ENCODE measurements around the gene NAGS. TPM values are rescaled to one million over a fixed set of nuclear protein-coding genes. Genes with fewer than 3 reads are reported as not detected.

NAGS gene
- total RNA-seq, 1 experiment from 2014 or later, result 3.7 TPM

GRCh38 chr17:43999024-43999423 lies 5.4 kb upstream of the NAGS start:
- H3K79me1 ChIP-seq (ENCODE audit: insufficient read depth, low read depth, low read length, poor library complexity, severe bottlenecking), result no peaks in the 10 kb centered on the region
- H4K91ac ChIP-seq (ENCODE audit: insufficient read length, low read depth, low read length), result no peak overlapping the region
- H3K4me1 ChIP-seq (ENCODE audit: insufficient read depth, low read length), result no peaks in the 10 kb centered on the region
- no peaks in the 10 kb centered on the region for H3K27me3 ChIP-seq (ENCODE audit: insufficient read depth, low read length)
- Mint-ChIP-seq H3K4me3 (no peak overlapping the region), H3K9me3 (no peaks in the 10 kb centered on the region), H3K27ac (no peak overlapping the region), H3K4me1 (peaks cover 3 to 12% of the 10 kb centered on the region in 2 experiments; a peak in 3 of 4 replicates), H3K27me3 (ENCODE audit: low read depth) (peaks cover 32% of the 10 kb centered on the region), H3K36me3 (ENCODE audit: insufficient read depth in 1 of 3, low read depth in 3 of 3) (no peaks in the 10 kb centered on the region)
- no peak overlapping the region for H2AK5ac ChIP-seq (ENCODE audit: insufficient read length, low read length)
- H3K9me3 ChIP-seq (ENCODE audit: control insufficient read depth, low read depth, low read length), result no peaks in the 10 kb centered on the region
- no peak overlapping the region for H3K23ac ChIP-seq (ENCODE audit: insufficient read length, low read depth, low read length)
- H3K23me2 ChIP-seq (ENCODE audit: insufficient read length, low read depth, low read length, poor library complexity, severe bottlenecking), result peaks cover 6% of the 10 kb centered on the region
- H4K8ac ChIP-seq (replicated peaks; ENCODE audit: insufficient read length, low read depth, low read length), result no peak overlapping the region
- no peak for TF ChIP-seq CTCF (conservative IDR thresholded peaks at IDR 0.05)
- H2BK12ac ChIP-seq (ENCODE audit: insufficient read length, low read depth, low read length), result no peak overlapping the region
- no peak overlapping the region for H3K27ac ChIP-seq (ENCODE audit: insufficient read length, low read depth, low read length)
- no peak overlapping the region for H2BK5ac ChIP-seq (ENCODE audit: insufficient read length, low read length)
- no peak overlapping the region for H3K14ac ChIP-seq (ENCODE audit: insufficient read depth, low read length)
- no peak overlapping the region for H2BK20ac ChIP-seq (ENCODE audit: low read depth, low read length, poor library complexity, severe bottlenecking)
- no peak overlapping the region for H3K4me2 ChIP-seq (ENCODE audit: insufficient read depth, insufficient read length, low read length)
- H2BK120ac ChIP-seq (ENCODE audit: low read depth, low read length, poor library complexity, severe bottlenecking), result no peak overlapping the region
- no peak overlapping the region for H3T11ph ChIP-seq (ENCODE audit: low read length)
- no peak overlapping the region for H2AFZ ChIP-seq (ENCODE audit: low read length)
- H4K5ac ChIP-seq (ENCODE audit: insufficient read length, low read depth, low read length), result no peak overlapping the region
- no peaks in the 10 kb centered on the region for H4K20me1 ChIP-seq (ENCODE audit: control insufficient read depth, insufficient read depth, insufficient read length)
- no peak overlapping the region for H3K4ac ChIP-seq (ENCODE audit: low read depth, low read length)
- H3K18ac ChIP-seq (ENCODE audit: insufficient read length, low read depth, low read length), result no peak overlapping the region
- no peak overlapping the region for H2BK15ac ChIP-seq (ENCODE audit: low read depth, low read length)
- WGBS (ENCODE audit: extremely low coverage, insufficient read length, low lambda C conversion rate), result no CpG with 5 or more reads among the region's 4 CpGs
- no peak for DNase-seq
- H3K9ac ChIP-seq (ENCODE audit: extremely low read depth, insufficient read length, low read length), result no peak overlapping the region
- no peak overlapping the region for H3K56ac ChIP-seq (ENCODE audit: insufficient read length, low read depth, low read length)
- H3K79me2 ChIP-seq (ENCODE audit: insufficient read depth, low read length), result no peaks in the 10 kb centered on the region
